PC-9 (cell line): ENCODE data around the gene PPM1A.

Experiments
- EZH2 ChIP-seq: fragments of 200-600 bp; sonication (generic); IDR thresholded peaks from 2 replicates; pipeline ENCODE4 v1.8.0; 2017; ENCODE audit warnings: antibody characterized with exemption, low read depth
- TF ChIP-seq, protein P1 (sequence below): fragments of 200-600 bp; sonication (generic); conservative IDR thresholded peaks from 2 replicates; pipeline ENCODE4 v1.6.1; 2017; ENCODE audit warnings: mixed run types, antibody characterized with exemption, mild to moderate bottlenecking, moderate library complexity

DNA sequence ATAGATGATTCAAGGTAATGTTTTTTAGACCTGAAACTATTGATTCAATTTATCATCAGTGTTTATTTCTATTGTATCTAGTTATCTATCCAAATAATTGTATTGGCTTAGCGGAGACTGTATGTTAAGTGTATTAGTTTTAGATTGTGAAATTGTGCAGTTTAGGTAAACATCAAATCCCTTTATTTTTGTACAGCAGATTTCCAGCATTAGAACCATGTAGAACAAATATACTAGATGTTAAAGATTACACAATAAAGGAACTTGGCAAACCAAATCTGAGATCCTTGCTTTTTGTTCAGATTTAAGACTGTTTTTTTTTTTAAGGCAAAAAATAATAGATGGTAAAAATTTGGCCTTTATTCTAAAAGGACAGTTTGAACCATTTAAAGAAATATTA lies 39.3 kb downstream of the PPM1A start:
- no peak for TF ChIP-seq EZH2
- TF ChIP-seq, protein P1, sequence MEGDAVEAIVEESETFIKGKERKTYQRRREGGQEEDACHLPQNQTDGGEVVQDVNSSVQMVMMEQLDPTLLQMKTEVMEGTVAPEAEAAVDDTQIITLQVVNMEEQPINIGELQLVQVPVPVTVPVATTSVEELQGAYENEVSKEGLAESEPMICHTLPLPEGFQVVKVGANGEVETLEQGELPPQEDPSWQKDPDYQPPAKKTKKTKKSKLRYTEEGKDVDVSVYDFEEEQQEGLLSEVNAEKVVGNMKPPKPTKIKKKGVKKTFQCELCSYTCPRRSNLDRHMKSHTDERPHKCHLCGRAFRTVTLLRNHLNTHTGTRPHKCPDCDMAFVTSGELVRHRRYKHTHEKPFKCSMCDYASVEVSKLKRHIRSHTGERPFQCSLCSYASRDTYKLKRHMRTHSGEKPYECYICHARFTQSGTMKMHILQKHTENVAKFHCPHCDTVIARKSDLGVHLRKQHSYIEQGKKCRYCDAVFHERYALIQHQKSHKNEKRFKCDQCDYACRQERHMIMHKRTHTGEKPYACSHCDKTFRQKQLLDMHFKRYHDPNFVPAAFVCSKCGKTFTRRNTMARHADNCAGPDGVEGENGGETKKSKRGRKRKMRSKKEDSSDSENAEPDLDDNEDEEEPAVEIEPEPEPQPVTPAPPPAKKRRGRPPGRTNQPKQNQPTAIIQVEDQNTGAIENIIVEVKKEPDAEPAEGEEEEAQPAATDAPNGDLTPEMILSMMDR = no peak
